Activated T-cell treated with anti-CD3 and anti-CD28 coated beads, Interleukin-2, amount 50 U/mL, for 1 hour (primary cell): ENCODE measurements around the gene BCAS3.
"Not testable (repeated sequence)": the region's sequence is repeated elsewhere in the genome, so short reads cannot be mapped to it uniquely, and the experiment has no call there.

Source experiments
- DNase-seq: peaks from one replicate; pipeline ENCODE4 v3.0.0-alpha.2; 2020

The BCAS3 gene

GRCh38 chr17:60747069-60747808, 69.6 kb downstream of the BCAS3 start:
- no peak for DNase-seq

- DNase-seq: no peak
Measured at GRCh38 chr17:60748204-60748603, 70.6 kb downstream of the BCAS3 start.

GRCh38 chr17:60749050-60749449, 71.4 kb downstream of the BCAS3 start:
- no peak for DNase-seq

- DNase-seq: no peak
Measured at GRCh38 chr17:60749708-60750107, 72.1 kb downstream of the BCAS3 start.

GRCh38 chr17:60750640-60751039, 73.0 kb downstream of the BCAS3 start:
- no peak for DNase-seq

GRCh38 chr17:60751884-60752283, 74.2 kb downstream of the BCAS3 start:
- no peak for DNase-seq

GRCh38 chr17:60752873-60753577, 75.4 kb downstream of the BCAS3 start:
- DNase-seq: no peak

- no peak for DNase-seq
Measured at GRCh38 chr17:60754057-60754604, 76.5 kb downstream of the BCAS3 start.

- DNase-seq: not testable (repeated sequence)
Measured at GRCh38 chr17:60756798-60757197, 79.1 kb downstream of the BCAS3 start.

GRCh38 chr17:60757437-60757836, 79.8 kb downstream of the BCAS3 start:
- DNase-seq: no peak

- DNase-seq: no peak
Measured at GRCh38 chr17:60759756-60760155, 82.1 kb downstream of the BCAS3 start.

- not testable (repeated sequence) for DNase-seq
Measured at GRCh38 chr17:60761301-60761700, 83.7 kb downstream of the BCAS3 start.

GRCh38 chr17:60766778-60767190, 89.1 kb downstream of the BCAS3 start:
- DNase-seq: no peak

- no peak for DNase-seq
Measured at GRCh38 chr17:60767744-60768308, 90.2 kb downstream of the BCAS3 start.

GRCh38 chr17:60769327-60769726, 91.7 kb downstream of the BCAS3 start:
- no peak for DNase-seq

- no peak for DNase-seq
Measured at GRCh38 chr17:60770946-60771422, 93.3 kb downstream of the BCAS3 start.

GRCh38 chr17:60771621-60772020, 94.0 kb downstream of the BCAS3 start:
- not testable (repeated sequence) for DNase-seq

- DNase-seq: no peak
Measured at GRCh38 chr17:60773552-60773951, 95.9 kb downstream of the BCAS3 start.

GRCh38 chr17:60781880-60782412, 104.3 kb downstream of the BCAS3 start:
- no peak for DNase-seq

GRCh38 chr17:60782742-60783141, 105.1 kb downstream of the BCAS3 start:
- DNase-seq: no peak

- DNase-seq: no peak
Measured at GRCh38 chr17:60790205-60790604, 112.6 kb downstream of the BCAS3 start.

GRCh38 chr17:60792250-60792898, 114.7 kb downstream of the BCAS3 start:
- DNase-seq: no peak

- DNase-seq: no peak
Measured at GRCh38 chr17:60798576-60798975, 120.9 kb downstream of the BCAS3 start.
